ENCODE measurements around the gene HOXC4. TPM values are rescaled to one million over a fixed set of nuclear protein-coding genes. Genes with fewer than 3 reads are reported as not detected.

The HOXC4 gene
- total RNA-seq, 1 experiment from 2014 or later: 4.1 TPM

- no peak overlapping the region for H3K4me3 ChIP-seq (ENCODE audit: low read depth, low read length)
- no peaks in the 10 kb centered on the region for H3K9me3 ChIP-seq
- H3K36me3 ChIP-seq (ENCODE audit: control insufficient read depth, insufficient read depth, low read length): no peaks in the 10 kb centered on the region; the same call in 1 of the 2 replicates
- BruUV-seq (replicated peaks): no TSS peak
- H3K4me1 ChIP-seq: peaks cover 9% of the 10 kb centered on the region
- ChIA-PET POLR2A (interaction anchor here (0.9 to 1.8 kb wide), 4 partner anchors 15 to 159 kb away, joined by 3 to 19 read pairs (median 4); no protein-coding TSS in a partner anchor), CTCF (interaction anchor here (0.5 to 3.8 kb wide), 27 partner anchors 8 to 525 kb away, joined by 3 to 67 read pairs (median 6); partner anchors contain the start of genes HOXC10, HOXC4, HOXC8 and SMUG1)
- TF ChIP-seq, protein P1, sequence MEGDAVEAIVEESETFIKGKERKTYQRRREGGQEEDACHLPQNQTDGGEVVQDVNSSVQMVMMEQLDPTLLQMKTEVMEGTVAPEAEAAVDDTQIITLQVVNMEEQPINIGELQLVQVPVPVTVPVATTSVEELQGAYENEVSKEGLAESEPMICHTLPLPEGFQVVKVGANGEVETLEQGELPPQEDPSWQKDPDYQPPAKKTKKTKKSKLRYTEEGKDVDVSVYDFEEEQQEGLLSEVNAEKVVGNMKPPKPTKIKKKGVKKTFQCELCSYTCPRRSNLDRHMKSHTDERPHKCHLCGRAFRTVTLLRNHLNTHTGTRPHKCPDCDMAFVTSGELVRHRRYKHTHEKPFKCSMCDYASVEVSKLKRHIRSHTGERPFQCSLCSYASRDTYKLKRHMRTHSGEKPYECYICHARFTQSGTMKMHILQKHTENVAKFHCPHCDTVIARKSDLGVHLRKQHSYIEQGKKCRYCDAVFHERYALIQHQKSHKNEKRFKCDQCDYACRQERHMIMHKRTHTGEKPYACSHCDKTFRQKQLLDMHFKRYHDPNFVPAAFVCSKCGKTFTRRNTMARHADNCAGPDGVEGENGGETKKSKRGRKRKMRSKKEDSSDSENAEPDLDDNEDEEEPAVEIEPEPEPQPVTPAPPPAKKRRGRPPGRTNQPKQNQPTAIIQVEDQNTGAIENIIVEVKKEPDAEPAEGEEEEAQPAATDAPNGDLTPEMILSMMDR (IDR thresholded peaks at IDR 0.05; ENCODE audit: insufficient read depth in 1 of 2, low read depth in 1 of 2, low read length in 1 of 2, severe bottlenecking in 1 of 2, unreplicated experiment in 1 of 2): no peak
- H3K36me3 Mint-ChIP-seq (ENCODE audit: insufficient read depth, unreplicated experiment): peaks cover 13% of the 10 kb centered on the region
- no peak overlapping the region for H3K27ac Mint-ChIP-seq (ENCODE audit: unreplicated experiment)
- DNase-seq: no peak
- no peaks in the 10 kb centered on the region for H3K9me3 Mint-ChIP-seq (ENCODE audit: unreplicated experiment)
- no peaks in the 10 kb centered on the region for H3K27me3 ChIP-seq (replicated peaks; ENCODE audit: control insufficient read depth, insufficient read depth, low read length)
- intact Hi-C loops (cut with micrococcal nuclease; ENCODE audit: unreplicated experiment): loop anchor here (1.0 kb wide), 5 partner anchors 26 to 176 kb away; no protein-coding TSS in a partner anchor
- peaks cover 12% of the 10 kb centered on the region for H3K4me1 Mint-ChIP-seq (ENCODE audit: low read depth, unreplicated experiment)
- no peaks in the 10 kb centered on the region for H3K27me3 Mint-ChIP-seq (ENCODE audit: insufficient read depth, unreplicated experiment)
- H3K4me3 Mint-ChIP-seq (ENCODE audit: unreplicated experiment): no peak overlapping the region
Observed at GRCh38 chr12:54032086-54032619, 21.5 kb upstream of the HOXC4 start.

DNA sequence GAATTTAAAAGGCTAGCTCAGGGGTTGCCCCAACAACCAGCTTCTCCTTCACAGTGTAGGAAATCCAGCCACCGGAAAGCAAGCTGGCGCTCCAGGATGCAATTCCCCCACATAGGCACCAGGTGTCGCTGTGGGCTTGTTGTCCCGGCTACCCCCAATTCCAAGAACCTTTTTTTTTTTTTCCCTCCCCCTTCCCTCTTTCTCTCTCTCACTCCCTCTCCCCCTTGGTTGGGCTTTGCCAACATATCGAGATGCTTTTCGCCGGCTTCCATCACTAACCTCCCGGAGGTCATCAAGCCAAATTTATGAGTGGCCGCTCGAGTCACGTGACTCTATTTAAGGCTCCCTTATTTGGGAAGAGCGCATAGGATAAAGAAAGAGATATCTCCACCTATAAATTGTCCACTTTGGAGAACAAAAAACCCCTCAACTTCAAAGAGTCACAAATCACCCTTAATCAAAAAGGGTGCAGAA lies 21.0 kb upstream of the HOXC4 start, which contains the start of gene HOXC5:
Gene HOXC5 (plus strand): TSS at position 424 of the 474 bp plus-strand sequence. CDS start 73 bp downstream, outside the sequence.
- Mint-ChIP-seq H3K4me1 (ENCODE audit: low read depth, unreplicated experiment) (peaks cover 10% of the 10 kb centered on the region), H3K27ac (ENCODE audit: unreplicated experiment) (peak within 1 kb of the TSS; percentile 90), H3K27me3 (ENCODE audit: insufficient read depth, unreplicated experiment) (no peaks in the 10 kb centered on the region), H3K9me3 (ENCODE audit: unreplicated experiment) (no peaks in the 10 kb centered on the region), H3K4me3 (ENCODE audit: unreplicated experiment) (peak within 1 kb of the TSS; percentile 89), H3K36me3 (ENCODE audit: insufficient read depth, unreplicated experiment) (peaks cover 13% of the 10 kb centered on the region)
- Histone ChIP-seq H3K36me3 (ENCODE audit: control insufficient read depth, insufficient read depth, low read length) (no peaks in the 10 kb centered on the region; the same call in 1 of the 2 replicates), H3K4me1 (peaks cover 9% of the 10 kb centered on the region), H3K9me3 (no peaks in the 10 kb centered on the region), H3K27me3 (replicated peaks; ENCODE audit: control insufficient read depth, insufficient read depth, low read length) (no peaks in the 10 kb centered on the region), H3K4me3 (ENCODE audit: low read depth, low read length) (peak within 1 kb of the TSS; percentile 52)
- ChIA-PET CTCF (interaction anchor here (0.5 to 3.8 kb wide), 32 partner anchors 9 to 526 kb away, joined by 3 to 67 read pairs (median 4); partner anchors contain the start of genes COPZ1, HOXC10, HOXC4 and HOXC8), POLR2A (interaction anchor here (0.5 to 1.8 kb wide), 11 partner anchors 15 to 292 kb away, joined by 3 to 19 read pairs (median 4); partner anchors contain the start of genes COPZ1 and SMUG1)
- no TSS peak for BruUV-seq (replicated peaks)
- intact Hi-C loops (cut with micrococcal nuclease; ENCODE audit: unreplicated experiment): loop anchor here (1.0 kb wide), 5 partner anchors 26 to 176 kb away; no protein-coding TSS in a partner anchor
- TF ChIP-seq, protein P1 (IDR thresholded peaks at IDR 0.05; ENCODE audit: insufficient read depth in 1 of 2, low read depth in 1 of 2, low read length in 1 of 2, severe bottlenecking in 1 of 2, unreplicated experiment in 1 of 2): peak; percentile 96 to 97
- DNase-seq: peak; percentile 83 to 86
